Measurements from ENCODE around the gene BUD23.
A peak's percentile ranks its signal among the peaks of the same experiment; 100 is the strongest.

DNA sequence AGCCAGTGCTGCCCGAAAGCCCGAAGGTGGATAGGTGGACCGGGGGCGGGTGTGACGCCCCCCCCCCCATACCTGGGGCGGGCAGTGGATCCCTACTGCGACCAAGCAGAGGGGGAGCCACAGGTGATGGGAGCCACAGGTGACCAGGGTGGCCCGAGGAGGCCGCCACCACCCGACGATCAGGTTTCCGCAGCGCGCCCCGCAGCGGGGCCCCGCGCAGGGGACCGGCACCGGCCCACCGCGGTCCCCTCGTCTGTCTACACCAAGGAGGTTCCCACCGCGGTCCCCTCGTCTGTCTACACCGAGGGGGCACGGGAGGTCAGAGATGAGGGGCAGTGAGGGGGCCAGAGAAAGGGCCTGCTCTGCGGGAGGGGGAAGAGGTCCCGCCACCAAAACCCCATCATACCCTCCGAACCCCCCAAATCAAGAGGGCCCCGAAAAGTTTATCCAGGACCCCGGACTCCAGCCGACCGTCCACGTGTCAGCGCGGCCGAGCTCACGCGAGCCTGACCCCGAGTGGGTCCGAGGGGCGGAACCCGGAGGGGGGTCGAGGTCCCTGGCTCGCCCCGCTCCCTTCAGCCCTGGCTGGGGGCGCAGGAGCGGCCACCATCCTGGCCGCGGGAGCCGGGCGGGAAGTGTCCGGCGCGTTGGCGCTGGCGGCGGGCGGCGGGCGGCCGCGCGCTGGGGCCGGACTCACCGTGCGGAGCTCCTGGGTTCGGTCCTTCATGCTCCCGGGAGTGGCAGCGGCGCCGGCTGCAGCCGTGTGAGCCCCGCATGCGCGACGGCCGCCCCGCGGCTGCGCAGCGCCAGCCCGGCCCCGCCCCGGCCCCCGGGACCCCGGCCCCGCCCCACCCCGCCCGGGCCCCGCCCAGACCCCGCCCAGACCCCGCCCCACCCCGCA, 35.8 kb downstream of the BUD23 start, which contains the start of gene STX1A:
- TF ChIP-seq POLR2A (IDR thresholded peaks at IDR 0.05), result peak in 1 of 2 donors; percentile 55
- TF ChIP-seq, protein P1, sequence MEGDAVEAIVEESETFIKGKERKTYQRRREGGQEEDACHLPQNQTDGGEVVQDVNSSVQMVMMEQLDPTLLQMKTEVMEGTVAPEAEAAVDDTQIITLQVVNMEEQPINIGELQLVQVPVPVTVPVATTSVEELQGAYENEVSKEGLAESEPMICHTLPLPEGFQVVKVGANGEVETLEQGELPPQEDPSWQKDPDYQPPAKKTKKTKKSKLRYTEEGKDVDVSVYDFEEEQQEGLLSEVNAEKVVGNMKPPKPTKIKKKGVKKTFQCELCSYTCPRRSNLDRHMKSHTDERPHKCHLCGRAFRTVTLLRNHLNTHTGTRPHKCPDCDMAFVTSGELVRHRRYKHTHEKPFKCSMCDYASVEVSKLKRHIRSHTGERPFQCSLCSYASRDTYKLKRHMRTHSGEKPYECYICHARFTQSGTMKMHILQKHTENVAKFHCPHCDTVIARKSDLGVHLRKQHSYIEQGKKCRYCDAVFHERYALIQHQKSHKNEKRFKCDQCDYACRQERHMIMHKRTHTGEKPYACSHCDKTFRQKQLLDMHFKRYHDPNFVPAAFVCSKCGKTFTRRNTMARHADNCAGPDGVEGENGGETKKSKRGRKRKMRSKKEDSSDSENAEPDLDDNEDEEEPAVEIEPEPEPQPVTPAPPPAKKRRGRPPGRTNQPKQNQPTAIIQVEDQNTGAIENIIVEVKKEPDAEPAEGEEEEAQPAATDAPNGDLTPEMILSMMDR (IDR thresholded peaks at IDR 0.05), result no peak

All from heart left ventricle (tissue), 13 donors.